ENCODE results near the gene PRRX2.

The PRRX2 gene

DNA sequence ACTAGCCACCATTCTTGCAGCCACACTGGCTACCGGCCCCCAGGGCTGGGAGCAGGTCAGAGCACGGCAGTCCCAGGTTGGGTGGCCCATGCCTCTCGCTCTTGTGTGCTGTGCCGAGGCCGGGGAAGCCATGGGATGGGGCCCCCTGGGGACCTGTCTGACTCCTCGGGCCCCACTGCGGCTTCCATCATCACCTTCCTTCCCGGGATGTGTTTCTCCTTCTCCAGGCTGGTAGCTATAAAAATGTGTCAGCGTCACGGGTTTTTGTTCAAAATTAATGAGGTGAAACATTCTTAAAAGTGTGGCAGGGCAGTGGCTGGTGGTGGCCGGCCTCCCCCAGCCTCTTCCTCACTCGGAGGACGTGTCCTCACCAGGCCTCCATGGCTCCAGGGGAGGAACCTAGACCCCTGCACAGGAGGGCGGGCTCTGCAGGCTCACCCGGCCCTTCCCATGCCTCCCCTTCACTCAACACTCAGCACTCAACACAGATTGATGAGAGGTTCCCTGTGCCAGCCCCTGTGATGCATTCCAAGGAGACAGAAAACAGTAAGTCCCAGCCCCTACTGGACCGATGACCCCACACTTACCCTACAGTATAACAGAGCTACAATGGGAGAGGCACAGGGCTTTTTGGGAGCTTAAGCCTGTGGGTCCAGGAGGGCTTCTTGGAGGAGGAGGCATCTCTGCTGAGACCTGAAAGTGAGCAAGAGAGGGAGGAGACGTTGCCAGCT is 44.2 kb downstream of the PRRX2 start:
- no peaks in the 10 kb centered on the region for H4K20me1 ChIP-seq (ENCODE audit: control insufficient read depth, insufficient read depth, low read depth, low read length)
- H3K27me3 ChIP-seq (ENCODE audit: control insufficient read depth, low read length): peaks cover 2% of the 10 kb centered on the region; the same call in 1 of the 2 replicates
- H3K27ac ChIP-seq (ENCODE audit: low read depth, low read length): no peak overlapping the region
- H3K4me3 ChIP-seq (ENCODE audit: low read length): no peak overlapping the region
- H3F3A ChIP-seq (ENCODE audit: control insufficient read depth, insufficient read depth): no peaks in the 10 kb centered on the region
- H3K4me2 ChIP-seq (ENCODE audit: low read length): no peak overlapping the region
- TF ChIP-seq EZH2phosphoT487 (IDR thresholded peaks at IDR 0.05; ENCODE audit: borderline replicate concordance, low read length): no peak
- TF ChIP-seq, protein P1, sequence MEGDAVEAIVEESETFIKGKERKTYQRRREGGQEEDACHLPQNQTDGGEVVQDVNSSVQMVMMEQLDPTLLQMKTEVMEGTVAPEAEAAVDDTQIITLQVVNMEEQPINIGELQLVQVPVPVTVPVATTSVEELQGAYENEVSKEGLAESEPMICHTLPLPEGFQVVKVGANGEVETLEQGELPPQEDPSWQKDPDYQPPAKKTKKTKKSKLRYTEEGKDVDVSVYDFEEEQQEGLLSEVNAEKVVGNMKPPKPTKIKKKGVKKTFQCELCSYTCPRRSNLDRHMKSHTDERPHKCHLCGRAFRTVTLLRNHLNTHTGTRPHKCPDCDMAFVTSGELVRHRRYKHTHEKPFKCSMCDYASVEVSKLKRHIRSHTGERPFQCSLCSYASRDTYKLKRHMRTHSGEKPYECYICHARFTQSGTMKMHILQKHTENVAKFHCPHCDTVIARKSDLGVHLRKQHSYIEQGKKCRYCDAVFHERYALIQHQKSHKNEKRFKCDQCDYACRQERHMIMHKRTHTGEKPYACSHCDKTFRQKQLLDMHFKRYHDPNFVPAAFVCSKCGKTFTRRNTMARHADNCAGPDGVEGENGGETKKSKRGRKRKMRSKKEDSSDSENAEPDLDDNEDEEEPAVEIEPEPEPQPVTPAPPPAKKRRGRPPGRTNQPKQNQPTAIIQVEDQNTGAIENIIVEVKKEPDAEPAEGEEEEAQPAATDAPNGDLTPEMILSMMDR (IDR thresholded peaks at IDR 0.05; ENCODE audit: low read depth, low read length, poor library complexity, severe bottlenecking): no peak
- no peaks in the 10 kb centered on the region for H3K9me3 ChIP-seq (ENCODE audit: control insufficient read depth, insufficient read depth, low read length)
- H3K4me1 ChIP-seq (ENCODE audit: control insufficient read depth, low read length): no peaks in the 10 kb centered on the region
- H3K79me2 ChIP-seq (ENCODE audit: control insufficient read depth, low read length): no peaks in the 10 kb centered on the region
- H3K9me2 ChIP-seq (replicated peaks; ENCODE audit: control insufficient read depth, low read length): no peaks in the 10 kb centered on the region
- H3K36me3 ChIP-seq (ENCODE audit: control insufficient read depth, low read length): no peaks in the 10 kb centered on the region

DNA sequence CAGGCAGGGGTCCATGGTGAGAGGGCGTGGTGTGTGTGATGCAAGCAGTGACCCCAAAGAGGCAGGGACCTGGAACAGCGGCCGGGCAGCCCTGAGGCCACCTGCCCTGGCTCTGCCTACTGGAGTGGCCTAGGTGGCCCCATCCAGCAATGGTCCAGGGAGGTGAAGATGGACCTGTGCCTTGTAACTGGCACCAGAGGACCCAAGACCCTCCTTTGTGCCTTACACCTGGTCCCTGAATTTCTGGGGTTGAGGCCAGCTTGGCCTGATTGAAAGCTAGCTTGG is 44.7 kb downstream of the PRRX2 start:
- H3K4me1 ChIP-seq (ENCODE audit: control insufficient read depth, low read length): no peaks in the 10 kb centered on the region
- H3F3A ChIP-seq (ENCODE audit: control insufficient read depth, insufficient read depth): no peaks in the 10 kb centered on the region
- TF ChIP-seq EZH2phosphoT487 (IDR thresholded peaks at IDR 0.05; ENCODE audit: borderline replicate concordance, low read length): no peak
- TF ChIP-seq, protein P1 (IDR thresholded peaks at IDR 0.05; ENCODE audit: low read depth, low read length, poor library complexity, severe bottlenecking): no peak
- no peaks in the 10 kb centered on the region for H3K9me2 ChIP-seq (replicated peaks; ENCODE audit: control insufficient read depth, low read length)
- no peaks in the 10 kb centered on the region for H4K20me1 ChIP-seq (ENCODE audit: control insufficient read depth, insufficient read depth, low read depth, low read length)
- no peak overlapping the region for H3K4me3 ChIP-seq (ENCODE audit: low read length)
- H3K27me3 ChIP-seq (ENCODE audit: control insufficient read depth, low read length): peaks cover 2% of the 10 kb centered on the region; the same call in 1 of the 2 replicates
- H3K36me3 ChIP-seq (ENCODE audit: control insufficient read depth, low read length): no peaks in the 10 kb centered on the region
- no peaks in the 10 kb centered on the region for H3K79me2 ChIP-seq (ENCODE audit: control insufficient read depth, low read length)
- H3K9me3 ChIP-seq (ENCODE audit: control insufficient read depth, insufficient read depth, low read length): no peaks in the 10 kb centered on the region
- no peak overlapping the region for H3K27ac ChIP-seq (ENCODE audit: low read depth, low read length)
- no peak overlapping the region for H3K4me2 ChIP-seq (ENCODE audit: low read length)

DNA sequence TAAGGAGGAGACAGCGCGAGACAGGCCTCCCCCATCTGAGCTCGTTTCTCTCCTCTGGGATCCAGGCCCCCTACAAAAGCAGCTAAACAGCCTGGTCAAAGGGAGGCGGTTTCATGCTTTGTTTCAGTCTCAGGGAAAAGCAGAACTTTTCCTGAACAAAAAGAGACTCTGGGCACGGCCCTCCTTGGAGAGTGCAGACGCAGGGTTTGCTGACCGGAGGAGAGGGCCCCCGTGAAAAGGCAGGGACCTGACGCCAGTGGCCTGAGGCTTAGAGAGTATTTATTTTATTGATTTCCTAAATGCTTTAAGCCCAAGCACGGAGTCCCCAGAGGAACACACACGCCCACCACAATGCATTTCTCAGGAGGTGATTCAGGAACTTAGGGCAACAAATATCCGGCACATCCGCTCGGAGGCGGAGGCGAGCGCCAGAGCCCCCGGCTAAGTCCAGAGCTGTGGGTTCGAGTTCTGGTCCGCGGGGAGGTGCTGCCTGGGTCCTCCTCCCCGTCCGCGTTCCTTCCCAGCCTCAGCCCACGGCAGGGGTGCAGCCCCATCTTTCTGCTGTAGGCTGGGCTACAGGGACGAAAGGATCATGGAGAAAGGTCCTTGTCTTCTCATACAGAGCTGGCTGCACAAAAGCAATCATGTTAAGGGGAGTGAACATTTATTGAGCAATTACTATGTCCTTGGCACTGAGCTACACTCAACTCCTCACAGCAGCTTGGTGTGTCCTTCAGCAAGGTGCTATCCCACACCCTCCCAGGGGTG is 47.4 kb downstream of the PRRX2 start:
- Histone ChIP-seq H4K20me1 (ENCODE audit: control insufficient read depth, insufficient read depth, low read depth, low read length) (no peaks in the 10 kb centered on the region), H3K9me2 (replicated peaks; ENCODE audit: control insufficient read depth, low read length) (no peaks in the 10 kb centered on the region), H3K79me2 (ENCODE audit: control insufficient read depth, low read length) (no peaks in the 10 kb centered on the region), H3K36me3 (ENCODE audit: control insufficient read depth, low read length) (no peaks in the 10 kb centered on the region), H3F3A (ENCODE audit: control insufficient read depth, insufficient read depth) (no peaks in the 10 kb centered on the region), H3K4me3 (ENCODE audit: low read length) (no peak overlapping the region), H3K4me2 (ENCODE audit: low read length) (no peak overlapping the region), H3K9me3 (ENCODE audit: control insufficient read depth, insufficient read depth, low read length) (no peaks in the 10 kb centered on the region), H3K4me1 (ENCODE audit: control insufficient read depth, low read length) (no peaks in the 10 kb centered on the region), H3K27ac (ENCODE audit: low read depth, low read length) (no peak overlapping the region), H3K27me3 (ENCODE audit: control insufficient read depth, low read length) (peaks cover 2% of the 10 kb centered on the region; the same call in 1 of the 2 replicates)
- TF ChIP-seq, protein P1 (IDR thresholded peaks at IDR 0.05; ENCODE audit: low read depth, low read length, poor library complexity, severe bottlenecking): no peak
- TF ChIP-seq EZH2phosphoT487 (IDR thresholded peaks at IDR 0.05; ENCODE audit: borderline replicate concordance, low read length): no peak

Measured in DOHH2 (cell line).